IPS DF 4.7 (cell line): ENCODE data around the gene BAAT.
A peak's percentile ranks its signal among the peaks of the same experiment; 100 is the strongest.

Source experiments
- DNase-seq: peaks from one replicate; pipeline ENCODE4 v3.0.0-alpha.2; 2013; ENCODE audit warnings: low spot score; ENCODE audit errors: extremely low read depth

BAAT gene

DNA sequence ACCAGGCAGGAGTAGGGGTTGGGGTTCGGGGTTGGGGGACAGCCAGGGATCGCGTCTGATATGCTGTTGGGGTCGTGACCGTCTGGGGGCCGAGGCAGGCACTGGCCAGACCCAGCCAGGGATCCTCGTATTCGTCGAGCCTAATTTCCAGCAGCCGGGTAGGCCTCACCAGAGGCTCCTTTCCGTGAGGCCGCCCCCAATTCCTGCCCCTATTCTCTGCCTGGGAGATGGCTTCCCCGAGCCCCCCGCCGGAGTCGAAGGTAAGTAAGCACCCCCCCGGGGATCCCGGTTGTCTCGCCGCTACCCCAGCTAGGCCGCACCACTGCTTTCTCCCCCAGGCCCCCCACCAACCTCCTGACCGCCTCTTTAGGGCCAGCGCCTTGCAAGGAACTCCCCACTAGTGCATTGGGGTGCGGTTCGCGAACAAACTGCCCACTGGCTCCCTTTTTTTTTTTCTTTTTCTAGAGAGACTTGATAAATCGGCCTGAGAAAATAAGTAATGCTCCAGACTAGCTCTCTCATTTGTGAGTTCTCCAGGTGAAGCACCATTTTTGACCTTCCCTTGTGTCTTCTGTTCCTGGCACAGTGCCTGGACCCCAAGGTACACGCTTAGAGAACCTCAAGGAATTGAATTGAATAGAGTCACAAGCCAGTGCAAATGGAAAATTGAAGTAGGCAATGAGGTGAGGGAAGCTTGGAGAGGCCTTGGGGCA lies 14.3 kb upstream of the BAAT start:
- no peak for DNase-seq

DNA sequence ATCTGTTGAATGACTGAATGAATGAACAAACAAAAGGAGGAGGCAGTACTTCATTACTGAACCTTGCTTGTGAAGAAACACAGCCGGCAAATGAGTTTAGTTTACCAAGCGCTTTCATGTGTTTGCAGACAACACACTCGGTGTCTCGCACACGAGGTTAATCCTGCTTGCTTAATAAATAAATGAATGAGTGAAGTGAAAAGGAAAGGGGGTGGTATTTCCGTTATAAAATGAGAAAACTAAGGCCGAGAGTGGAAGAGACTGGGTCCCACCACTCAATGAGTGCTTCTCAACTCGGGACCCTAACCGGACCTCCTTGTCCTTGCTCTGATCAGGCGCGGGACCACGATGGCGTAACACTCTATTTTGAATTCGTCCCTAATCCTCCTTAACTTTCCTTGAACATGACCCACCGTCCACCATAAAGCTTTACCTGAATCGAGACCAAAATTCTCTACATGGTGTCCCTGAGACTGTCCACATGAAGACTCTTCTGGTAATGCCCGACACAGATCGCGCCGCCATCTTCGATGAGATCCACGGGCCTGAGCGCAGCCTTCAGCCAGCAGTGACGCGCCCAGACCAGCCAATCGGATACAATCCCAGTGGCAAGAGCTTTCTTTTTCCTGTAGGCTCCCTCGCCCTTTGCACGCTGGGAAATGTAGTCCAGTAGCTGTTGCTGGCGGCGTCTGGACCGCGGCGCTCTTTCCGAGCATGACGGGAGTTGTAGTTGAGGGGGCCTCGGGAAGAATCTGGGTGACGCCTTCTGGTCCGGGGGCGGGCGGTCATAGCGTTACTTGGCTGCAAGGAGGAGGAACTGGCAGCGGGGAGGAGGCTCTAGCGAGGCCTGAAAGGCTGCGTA lies 13.5 kb upstream of the BAAT start, which contains the start of the genes MRPL50 and ZNF189:
Gene MRPL50 (minus strand): TSS at position 551 of the 862 bp plus-strand sequence. CDS start 26 bp downstream, at position 525.
Gene ZNF189 (plus strand): TSS at position 784 of the 862 bp plus-strand sequence. CDS start 306 bp downstream, outside the sequence.
- DNase-seq: peak; percentile 86

DNA sequence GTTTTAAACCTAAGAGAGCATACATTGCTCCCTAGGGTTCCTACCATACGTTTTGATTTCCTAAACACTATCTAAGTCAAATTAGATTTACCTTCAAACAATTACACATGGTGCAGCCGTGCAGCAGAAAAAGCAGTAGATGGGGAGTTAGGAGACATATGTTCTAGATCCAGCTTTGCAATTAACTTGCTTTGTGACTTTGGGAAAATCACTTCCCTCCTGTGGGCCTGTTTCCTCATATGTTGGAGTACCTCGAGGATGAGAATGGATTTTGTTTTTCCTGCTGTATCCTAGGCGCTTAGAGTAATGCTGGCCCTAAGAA lies 12.9 kb upstream of the BAAT start:
- no peak for DNase-seq

GRCh38 chr9:101394687-101395086 lies 9.9 kb upstream of the BAAT start:
- no peak for DNase-seq

GRCh38 chr9:101393135-101393534 lies 8.3 kb upstream of the BAAT start:
- DNase-seq: no peak

DNA sequence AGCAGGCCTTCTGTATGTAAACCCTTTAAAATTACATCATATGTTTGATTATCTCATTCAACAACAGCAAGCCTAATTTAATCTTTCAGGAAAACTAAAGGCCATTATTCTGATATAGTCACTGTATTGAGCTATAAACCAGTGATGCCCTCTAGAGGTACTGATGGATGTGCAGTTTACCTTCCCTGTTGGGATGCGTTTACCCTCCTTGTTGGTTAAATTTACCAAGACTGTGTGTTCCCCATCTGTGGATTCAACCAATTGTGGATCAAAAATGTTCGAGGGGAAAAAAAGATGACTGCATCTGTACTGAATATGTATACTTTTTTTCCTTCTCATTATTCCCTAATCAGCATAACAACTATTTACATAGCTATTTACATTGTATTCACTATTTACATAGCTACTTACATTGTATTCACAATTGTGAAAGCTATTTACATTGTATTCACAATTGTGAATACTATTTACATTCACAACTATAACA lies 3.7 kb upstream of the BAAT start:
- DNase-seq: no peak

DNA sequence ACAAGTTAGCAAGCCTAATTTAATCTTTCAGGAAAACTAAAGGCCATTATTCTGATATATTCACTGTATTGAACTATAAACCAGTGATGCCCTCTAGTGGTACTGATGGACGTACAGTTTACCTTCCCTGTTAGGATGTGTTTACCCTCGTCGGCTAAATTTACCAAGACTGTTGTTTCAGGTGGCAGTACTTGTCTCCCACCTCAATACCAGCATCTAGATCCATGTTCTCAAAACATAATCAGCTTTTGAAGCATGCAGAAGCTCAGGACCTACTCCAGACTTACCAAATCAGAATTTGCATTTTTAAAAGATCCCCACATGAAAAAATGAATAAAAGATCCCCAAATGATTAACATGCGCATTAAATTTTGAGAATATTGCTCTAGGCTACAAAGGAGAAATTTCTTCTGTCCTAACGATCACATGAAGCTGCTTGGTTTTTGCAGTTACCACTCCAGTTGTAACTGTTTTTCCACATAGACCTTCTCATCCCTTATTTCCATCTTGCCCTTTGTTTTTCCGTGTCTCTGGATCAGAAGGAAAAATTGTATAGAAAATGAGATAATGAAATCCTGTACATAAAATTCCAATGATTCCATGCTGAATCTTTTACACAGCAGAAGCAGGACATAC lies 3.2 kb upstream of the BAAT start:
- DNase-seq: peak; percentile 58

- no peak for DNase-seq
Observed at GRCh38 chr9:101383361-101383760, 1.4 kb downstream of the BAAT start.

DNA sequence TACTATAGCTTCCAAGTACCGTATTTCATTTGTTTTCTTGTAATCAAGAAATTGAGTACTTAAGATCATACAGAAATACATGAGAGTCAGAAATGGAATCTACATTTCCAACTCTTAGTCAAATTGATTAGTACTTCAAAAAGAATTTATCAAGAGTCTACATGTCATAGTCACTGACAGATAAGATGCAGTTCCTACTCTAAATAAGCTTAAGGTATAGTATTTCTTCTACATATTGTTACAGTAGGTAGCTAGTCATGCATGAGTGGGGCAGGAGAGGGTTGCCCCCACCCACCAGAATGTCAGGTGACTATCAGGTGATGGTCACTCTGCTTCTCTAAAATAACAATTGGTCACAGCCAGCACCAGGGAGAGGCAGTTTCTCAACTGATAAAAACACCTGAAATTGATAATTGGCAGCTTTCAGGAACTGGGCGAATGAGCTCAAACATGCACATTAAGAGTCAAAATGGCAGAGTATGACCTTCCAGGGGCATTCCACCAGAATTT lies 2.9 kb downstream of the BAAT start:
- DNase-seq: no peak

DNA sequence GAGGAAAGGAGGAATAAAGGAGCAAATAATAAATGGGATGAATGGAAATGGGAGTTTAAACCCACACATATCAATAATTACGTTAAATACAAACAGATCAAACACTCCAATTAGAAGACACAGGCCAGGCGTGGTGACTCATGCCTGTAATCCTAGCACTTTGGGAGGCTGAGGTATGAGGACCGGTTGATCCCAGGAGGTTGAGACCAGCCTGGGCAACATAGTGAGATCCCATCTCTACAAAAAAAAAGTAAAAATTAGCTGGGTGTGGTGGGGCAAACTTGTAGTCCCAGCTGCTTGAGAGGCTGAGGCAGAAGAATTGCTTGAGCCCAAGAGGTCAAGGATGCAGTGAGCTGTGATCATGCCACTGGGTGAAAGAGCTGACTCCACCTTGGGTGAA lies 3.7 kb downstream of the BAAT start:
- no peak for DNase-seq

GRCh38 chr9:101380295-101380694 lies 4.5 kb downstream of the BAAT start:
- DNase-seq: no peak

GRCh38 chr9:101376111-101376848 lies 8.5 kb downstream of the BAAT start:
- DNase-seq: no peak

GRCh38 chr9:101375546-101375945 lies 9.3 kb downstream of the BAAT start:
- no peak for DNase-seq

GRCh38 chr9:101372327-101373118 lies 12.3 kb downstream of the BAAT start:
- DNase-seq: no peak

GRCh38 chr9:101371813-101372212 lies 13.0 kb downstream of the BAAT start:
- no peak for DNase-seq

- DNase-seq: no peak
Observed at GRCh38 chr9:101369884-101370531, 14.8 kb downstream of the BAAT start.

- no peak for DNase-seq
Observed at GRCh38 chr9:101369286-101369685, 15.5 kb downstream of the BAAT start.

- no peak for DNase-seq
Observed at GRCh38 chr9:101367323-101367722, 17.5 kb downstream of the BAAT start.

DNA sequence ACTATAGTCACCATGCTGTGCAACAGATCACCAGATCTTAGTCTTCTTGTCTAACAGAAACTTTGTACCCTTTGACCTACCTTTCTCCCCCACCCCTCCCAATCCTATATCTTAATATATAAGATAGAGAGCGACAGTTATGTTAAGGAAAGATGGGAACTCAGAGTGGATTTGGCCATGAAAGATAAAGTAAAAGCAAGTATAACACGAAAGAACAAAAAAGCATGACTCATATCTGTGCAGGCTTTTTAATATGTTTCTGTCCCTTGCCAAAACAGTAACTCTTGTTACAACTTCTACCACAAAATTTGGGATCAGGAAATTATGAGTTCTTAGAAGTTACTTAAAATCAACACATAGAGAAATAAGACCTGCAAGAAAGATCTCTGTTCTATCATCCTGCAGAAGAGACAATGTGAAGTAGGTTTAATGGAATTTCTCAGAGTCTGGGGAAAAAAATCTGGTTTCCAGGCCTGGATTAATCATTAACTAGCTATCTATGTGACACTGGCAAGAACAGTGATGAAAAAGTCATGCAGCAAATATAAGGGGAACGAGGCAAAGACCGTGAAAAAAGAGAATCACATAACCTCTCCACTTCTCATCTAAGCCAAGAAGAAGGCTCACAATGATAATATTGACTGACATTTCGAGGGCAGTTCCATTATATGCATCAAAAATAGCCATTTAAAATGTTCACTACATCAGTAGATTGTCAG lies 18.6 kb downstream of the BAAT start:
- DNase-seq: no peak
